Measurements from ENCODE around the gene FAM162B. TPM values are rescaled to one million over a fixed set of nuclear protein-coding genes. Genes with fewer than 3 reads are reported as not detected.

Gene FAM162B
- total RNA-seq: not detected

- Mint-ChIP-seq H3K9me3 (no peaks in the 10 kb centered on the region), H3K36me3 (ENCODE audit: low read depth) (no peaks in the 10 kb centered on the region), H3K27ac (no peak within 1 kb of the TSS), H3K4me1 (peaks cover 11% of the 10 kb centered on the region), H3K4me3 (peak within 1 kb of the TSS; percentile 60), H3K27me3 (peaks cover 61% of the 10 kb centered on the region)
- no peak for DNase-seq
- CTCF ChIA-PET: no interaction called here
- POLR2A ChIA-PET: no interaction called here
Observed at GRCh38 chr6:116764961-116765841, at the start of gene FAM162B. FAM162B (minus strand) TSS chr6:116765719; CDS start chr6:116765576, 143 bp downstream.

- Mint-ChIP-seq H3K36me3 (ENCODE audit: low read depth) (no peaks in the 10 kb centered on the region), H3K27ac (no peak overlapping the region)
Observed at GRCh38 chr6:116812051-116812650, 46.6 kb upstream of the FAM162B start.

GRCh38 chr6:116801971-116802370, 36.5 kb upstream of the FAM162B start:
- no peak overlapping the region for H3K4me3 Mint-ChIP-seq
- ChIA-PET CTCF (no interaction called here), POLR2A (no interaction called here)
- H3K27me3 Mint-ChIP-seq: peaks cover 4% of the 10 kb centered on the region
- H3K36me3 Mint-ChIP-seq (ENCODE audit: low read depth): no peaks in the 10 kb centered on the region
- H3K4me1 Mint-ChIP-seq: no peaks in the 10 kb centered on the region
- DNase-seq: no peak
- no peak overlapping the region for H3K27ac Mint-ChIP-seq
- H3K9me3 Mint-ChIP-seq: no peaks in the 10 kb centered on the region

More at GRCh38 chr6:116812051-116812650, 46.6 kb upstream of the FAM162B start:
- peaks cover 10% of the 10 kb centered on the region for H3K9me3 Mint-ChIP-seq
- no peak for DNase-seq
- peaks cover 4% of the 10 kb centered on the region for H3K27me3 Mint-ChIP-seq
- no peaks in the 10 kb centered on the region for H3K4me1 Mint-ChIP-seq
- ChIA-PET CTCF (no interaction called here), POLR2A (no interaction called here)
- no peak overlapping the region for H3K4me3 Mint-ChIP-seq

- Mint-ChIP-seq H3K27ac (no peak overlapping the region), H3K27me3 (peaks cover 4% of the 10 kb centered on the region), H3K9me3 (no peaks in the 10 kb centered on the region), H3K36me3 (ENCODE audit: low read depth) (no peaks in the 10 kb centered on the region), H3K4me3 (no peak overlapping the region), H3K4me1 (no peaks in the 10 kb centered on the region)
- DNase-seq: no peak
- ChIA-PET CTCF (no interaction called here), POLR2A (no interaction called here)
Observed at GRCh38 chr6:116799945-116800344, 34.4 kb upstream of the FAM162B start.

GRCh38 chr6:116797585-116797984, 32.1 kb upstream of the FAM162B start:
- Mint-ChIP-seq H3K9me3 (no peaks in the 10 kb centered on the region), H3K4me3 (no peak overlapping the region), H3K27ac (no peak overlapping the region), H3K4me1 (no peaks in the 10 kb centered on the region), H3K27me3 (peaks cover 4% of the 10 kb centered on the region), H3K36me3 (ENCODE audit: low read depth) (no peaks in the 10 kb centered on the region)
- ChIA-PET CTCF (no interaction called here), POLR2A (no interaction called here)
- DNase-seq: no peak

- H3K36me3 Mint-ChIP-seq (ENCODE audit: low read depth): no peaks in the 10 kb centered on the region
- no peak overlapping the region for H3K27ac Mint-ChIP-seq
- H3K4me1 Mint-ChIP-seq: no peaks in the 10 kb centered on the region
- H3K9me3 Mint-ChIP-seq: no peaks in the 10 kb centered on the region
- ChIA-PET POLR2A (no interaction called here), CTCF (interaction anchor here (0.6 kb wide), 1 partner anchor 29 kb away, joined by 3 read pairs; no protein-coding TSS in a partner anchor)
- no peak for DNase-seq
- no peaks in the 10 kb centered on the region for H3K27me3 Mint-ChIP-seq
- no peak overlapping the region for H3K4me3 Mint-ChIP-seq
Observed at GRCh38 chr6:116793224-116793623, 27.7 kb upstream of the FAM162B start.

- CTCF ChIA-PET: no interaction called here
- Mint-ChIP-seq H3K36me3 (ENCODE audit: low read depth) (no peaks in the 10 kb centered on the region), H3K4me1 (no peaks in the 10 kb centered on the region), H3K27ac (no peak overlapping the region), H3K9me3 (no peaks in the 10 kb centered on the region), H3K27me3 (peaks cover 12% of the 10 kb centered on the region), H3K4me3 (no peak overlapping the region)
- no peak for DNase-seq
- POLR2A ChIA-PET: no interaction called here
Observed at GRCh38 chr6:116783852-116784251, 18.3 kb upstream of the FAM162B start.

- H3K9me3 Mint-ChIP-seq: no peaks in the 10 kb centered on the region
- no peaks in the 10 kb centered on the region for H3K36me3 Mint-ChIP-seq (ENCODE audit: low read depth)
- POLR2A ChIA-PET: no interaction called here
- H3K27me3 Mint-ChIP-seq: peaks cover 11% of the 10 kb centered on the region
- no peak overlapping the region for H3K4me3 Mint-ChIP-seq
- no peaks in the 10 kb centered on the region for H3K4me1 Mint-ChIP-seq
- DNase-seq: no peak
- CTCF ChIA-PET: no interaction called here
- H3K27ac Mint-ChIP-seq: no peak overlapping the region
Observed at GRCh38 chr6:116779573-116780164, 14.2 kb upstream of the FAM162B start.

- no peak for DNase-seq
- H3K4me3 Mint-ChIP-seq: no peak overlapping the region
- peaks cover 17% of the 10 kb centered on the region for H3K27me3 Mint-ChIP-seq
- H3K27ac Mint-ChIP-seq: no peak overlapping the region
- no peaks in the 10 kb centered on the region for H3K4me1 Mint-ChIP-seq
- no peaks in the 10 kb centered on the region for H3K36me3 Mint-ChIP-seq (ENCODE audit: low read depth)
- ChIA-PET POLR2A (no interaction called here), CTCF (no interaction called here)
- H3K9me3 Mint-ChIP-seq: no peaks in the 10 kb centered on the region
Observed at GRCh38 chr6:116773886-116774285, 8.4 kb upstream of the FAM162B start.

GRCh38 chr6:116772450-116772849, 6.9 kb upstream of the FAM162B start:
- no peaks in the 10 kb centered on the region for H3K36me3 Mint-ChIP-seq (ENCODE audit: low read depth)
- CTCF ChIA-PET: interaction anchor here (0.7 kb wide), 1 partner anchor 143 kb away, joined by 3 read pairs; no protein-coding TSS in a partner anchor
- H3K4me1 Mint-ChIP-seq: no peaks in the 10 kb centered on the region

GRCh38 chr6:116767715-116768114, 2.2 kb upstream of the FAM162B start:
- Mint-ChIP-seq H3K36me3 (ENCODE audit: low read depth) (no peaks in the 10 kb centered on the region), H3K27ac (no peak overlapping the region), H3K4me3 (no peak overlapping the region), H3K27me3 (peaks cover 54% of the 10 kb centered on the region), H3K9me3 (no peaks in the 10 kb centered on the region), H3K4me1 (peaks cover 11% of the 10 kb centered on the region)
- ChIA-PET POLR2A (no interaction called here), CTCF (no interaction called here)
- DNase-seq: no peak

More at GRCh38 chr6:116772450-116772849, 6.9 kb upstream of the FAM162B start:
- Mint-ChIP-seq H3K27ac (no peak overlapping the region), H3K9me3 (no peaks in the 10 kb centered on the region), H3K27me3 (peaks cover 23% of the 10 kb centered on the region), H3K4me3 (no peak overlapping the region)
- DNase-seq: no peak
- POLR2A ChIA-PET: no interaction called here

GRCh38 chr6:116766506-116767176, 1.1 kb upstream of the FAM162B start:
- H3K4me3 Mint-ChIP-seq: no peak overlapping the region
- H3K27me3 Mint-ChIP-seq: peaks cover 56% of the 10 kb centered on the region
- CTCF ChIA-PET: no interaction called here

GRCh38 chr6:116764629-116764960, 924 bp downstream of the FAM162B start:
- no peaks in the 10 kb centered on the region for H3K36me3 Mint-ChIP-seq (ENCODE audit: low read depth)
- POLR2A ChIA-PET: no interaction called here
- H3K27ac Mint-ChIP-seq: no peak overlapping the region
- DNase-seq: no peak
- H3K4me3 Mint-ChIP-seq: peak overlapping the region; percentile 25
- peaks cover 65% of the 10 kb centered on the region for H3K27me3 Mint-ChIP-seq
- no peaks in the 10 kb centered on the region for H3K9me3 Mint-ChIP-seq
- H3K4me1 Mint-ChIP-seq: peaks cover 11% of the 10 kb centered on the region
- CTCF ChIA-PET: no interaction called here

More at GRCh38 chr6:116766506-116767176, 1.1 kb upstream of the FAM162B start:
- DNase-seq: no peak
- Mint-ChIP-seq H3K9me3 (no peaks in the 10 kb centered on the region), H3K36me3 (ENCODE audit: low read depth) (no peaks in the 10 kb centered on the region), H3K27ac (no peak overlapping the region), H3K4me1 (peaks cover 11% of the 10 kb centered on the region)
- POLR2A ChIA-PET: no interaction called here
